Measurements from ENCODE around the gene ERICH4.

Gene ERICH4

DNA sequence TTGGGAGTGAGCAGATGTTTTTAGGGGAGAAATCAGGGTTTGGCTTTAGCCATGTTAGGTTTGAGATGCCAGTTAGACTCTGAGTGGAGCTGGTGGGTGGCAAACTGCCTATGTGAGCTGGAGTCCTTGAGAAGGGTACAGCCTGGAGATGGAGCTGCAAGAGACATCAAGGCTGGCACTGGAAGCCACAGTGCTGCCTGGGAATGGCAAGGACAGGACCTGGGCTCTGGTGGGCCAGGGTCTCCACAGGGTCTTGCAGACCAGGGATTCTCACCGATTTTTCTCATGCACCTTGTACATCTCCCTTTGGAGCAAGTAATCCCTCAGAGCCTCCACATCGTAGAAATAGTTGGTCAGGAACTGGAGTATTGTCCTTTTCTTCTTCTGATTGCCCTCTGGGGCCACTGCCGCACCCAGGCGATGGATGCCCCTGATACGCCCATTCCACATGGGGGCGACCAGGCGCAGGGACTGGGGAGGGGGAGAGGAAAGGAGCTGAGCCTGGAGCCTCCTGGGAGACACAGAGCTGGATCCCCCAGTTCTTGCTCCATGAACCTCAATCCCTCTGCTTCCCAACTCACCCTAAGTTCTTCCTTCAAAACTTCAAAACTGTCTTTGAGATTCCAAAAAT lies 4.9 kb upstream of the ERICH4 start:
- Histone ChIP-seq H3K9me3 (ENCODE audit: control insufficient read depth, insufficient read depth, low read depth, low read length) (no peaks in the 10 kb centered on the region), H3K9ac (ENCODE audit: low read length) (no peak overlapping the region), H3K4me3 (ENCODE audit: low read depth, low read length) (no peak overlapping the region), H3K4me1 (ENCODE audit: control insufficient read depth, insufficient read depth, low read length) (no peaks in the 10 kb centered on the region), H3K36me3 (ENCODE audit: control insufficient read depth, insufficient read depth, low read length) (peaks cover 19% of the 10 kb centered on the region), H3K27ac (ENCODE audit: low read depth, low read length) (no peak overlapping the region), H3K27me3 (ENCODE audit: control insufficient read depth, insufficient read depth, low read length) (no peaks in the 10 kb centered on the region; the same call in 1 of the 2 replicates)

DNA sequence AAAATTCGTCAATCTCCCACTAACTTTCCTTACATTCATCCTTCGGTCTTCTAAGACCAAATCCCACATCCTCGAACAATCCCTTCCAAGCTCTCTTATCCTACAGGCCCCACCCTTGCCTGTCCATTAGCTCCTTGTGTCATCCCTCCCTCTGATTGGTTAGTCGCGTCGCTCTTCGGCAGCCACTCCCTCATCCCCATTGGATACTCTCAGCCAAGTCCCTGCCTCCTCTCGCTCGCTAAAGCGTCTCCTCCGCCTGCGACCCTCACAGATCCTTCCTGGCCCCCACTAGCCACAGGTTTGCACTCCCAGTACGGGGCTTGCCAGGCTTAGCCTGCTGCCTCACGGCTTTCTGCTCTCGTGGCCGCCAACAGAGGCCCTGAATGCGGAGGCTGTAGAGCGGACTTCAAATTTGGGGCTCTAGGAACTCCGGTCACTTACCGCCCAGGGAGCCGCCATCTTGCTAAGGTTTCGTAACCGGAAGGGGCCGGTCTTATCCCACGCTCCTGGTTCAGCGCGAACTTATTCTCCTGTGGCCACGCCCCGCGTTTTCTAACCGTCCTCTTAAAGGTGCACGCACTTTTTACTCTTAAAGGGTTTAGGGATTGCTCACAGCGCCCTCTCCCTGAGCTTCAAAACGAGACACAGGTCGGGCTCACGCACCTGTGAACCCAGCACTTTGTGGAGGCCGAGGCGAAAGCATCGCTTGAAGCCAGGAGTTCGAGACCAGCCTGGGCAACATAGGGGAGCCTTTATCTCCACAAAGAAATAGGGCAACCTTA lies 3.3 kb upstream of the ERICH4 start, which contains the start of gene DMAC2:
Gene DMAC2, minus strand, starts transcription at position 472 of the 782 bp plus-strand sequence. Its CDS starts 13 bp downstream, at position 459.
- Histone ChIP-seq H3K27me3 (ENCODE audit: control insufficient read depth, insufficient read depth, low read length) (peaks cover 9% of the 10 kb centered on the region; the same call in 1 of the 2 replicates), H3K4me1 (ENCODE audit: control insufficient read depth, insufficient read depth, low read length) (no peaks in the 10 kb centered on the region), H3K4me3 (ENCODE audit: low read depth, low read length) (peak within 1 kb of the TSS; percentile 94), H3K27ac (ENCODE audit: low read depth, low read length) (peak within 1 kb of the TSS; percentile 95), H3K9me3 (ENCODE audit: control insufficient read depth, insufficient read depth, low read depth, low read length) (no peaks in the 10 kb centered on the region), H3K9ac (ENCODE audit: low read length) (peak within 1 kb of the TSS; percentile 90), H3K36me3 (ENCODE audit: control insufficient read depth, insufficient read depth, low read length) (peaks cover 12% of the 10 kb centered on the region; the same call in 1 of the 2 replicates)

DNA sequence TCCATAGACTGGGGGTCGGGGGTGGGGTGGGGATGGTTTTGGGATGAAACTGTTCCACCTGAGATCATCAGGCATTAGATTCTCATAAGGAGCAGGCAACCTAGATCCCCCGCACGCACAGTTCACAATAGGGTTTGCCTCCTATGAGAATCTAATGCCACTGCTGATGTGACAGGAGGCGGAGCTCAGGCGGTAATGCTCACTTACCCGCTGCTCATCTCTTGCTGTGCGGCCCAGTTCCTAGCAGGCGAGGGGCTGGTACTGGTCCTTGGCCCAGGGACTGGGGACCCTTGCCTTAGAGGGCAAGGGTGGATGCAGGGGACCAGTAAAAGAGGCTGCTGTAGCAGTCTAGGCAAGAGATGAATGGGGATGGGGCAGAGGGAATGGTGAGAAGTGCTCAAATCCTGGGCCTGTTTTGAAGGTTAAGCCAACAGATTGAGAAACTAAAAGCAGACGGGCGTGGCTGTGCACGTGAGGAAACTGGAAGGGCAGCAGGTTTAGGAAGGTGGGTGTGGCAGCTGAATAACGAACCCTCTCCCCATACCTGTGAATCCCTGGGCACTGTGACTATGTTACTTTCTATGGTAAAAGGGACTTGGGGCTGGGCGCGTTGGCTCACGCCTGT lies 1.5 kb upstream of the ERICH4 start:
- H3K9ac ChIP-seq (ENCODE audit: low read length) = no peak overlapping the region
- H3K4me1 ChIP-seq (ENCODE audit: control insufficient read depth, insufficient read depth, low read length) = no peaks in the 10 kb centered on the region
- peaks cover 9% of the 10 kb centered on the region; the same call in 1 of the 2 replicates for H3K36me3 ChIP-seq (ENCODE audit: control insufficient read depth, insufficient read depth, low read length)
- H3K9me3 ChIP-seq (ENCODE audit: control insufficient read depth, insufficient read depth, low read depth, low read length) = no peaks in the 10 kb centered on the region
- H3K4me3 ChIP-seq (ENCODE audit: low read depth, low read length) = no peak overlapping the region
- H3K27me3 ChIP-seq (ENCODE audit: control insufficient read depth, insufficient read depth, low read length) = peaks cover 12% of the 10 kb centered on the region; the same call in 1 of the 2 replicates
- H3K27ac ChIP-seq (ENCODE audit: low read depth, low read length) = no peak overlapping the region

DNA sequence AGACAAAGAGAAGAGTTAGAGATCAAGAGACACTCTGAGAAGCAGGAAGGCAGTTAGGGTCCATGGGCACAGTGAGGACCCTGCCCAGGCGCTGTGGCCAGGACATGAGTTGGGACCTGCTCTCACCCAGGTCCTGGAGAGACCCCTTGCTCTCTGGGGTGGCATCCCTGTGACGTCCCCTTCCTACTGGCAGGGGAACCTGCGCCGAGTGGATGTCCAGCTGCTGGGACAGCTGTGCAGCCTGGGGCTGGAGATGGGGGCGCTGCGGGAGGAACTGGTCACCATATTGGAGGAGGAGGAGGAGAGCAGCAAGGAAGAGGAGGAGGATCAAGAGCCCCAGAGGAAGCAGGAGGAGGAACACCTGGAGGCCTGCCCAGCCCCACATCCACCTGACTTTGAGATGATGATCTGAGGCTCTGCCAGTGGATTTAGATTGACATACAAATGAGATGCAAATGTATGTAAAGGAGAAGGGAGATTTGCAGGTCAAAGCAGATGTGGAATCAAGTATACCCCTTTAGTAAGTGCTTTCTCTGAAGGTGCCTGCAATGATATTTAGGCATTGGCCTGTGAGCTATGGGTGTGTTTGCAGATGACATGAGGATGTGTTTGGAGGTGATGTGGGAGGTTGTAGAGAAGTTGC lies 978 bp downstream of the ERICH4 start:
- H3K27ac ChIP-seq (ENCODE audit: low read depth, low read length) = no peak overlapping the region
- no peaks in the 10 kb centered on the region for H3K4me1 ChIP-seq (ENCODE audit: control insufficient read depth, insufficient read depth, low read length)
- no peak overlapping the region for H3K4me3 ChIP-seq (ENCODE audit: low read depth, low read length)
- H3K36me3 ChIP-seq (ENCODE audit: control insufficient read depth, insufficient read depth, low read length) = no peaks in the 10 kb centered on the region
- H3K9me3 ChIP-seq (ENCODE audit: control insufficient read depth, insufficient read depth, low read depth, low read length) = no peaks in the 10 kb centered on the region
- no peak overlapping the region for H3K9ac ChIP-seq (ENCODE audit: low read length)
- peaks cover 31% of the 10 kb centered on the region for H3K27me3 ChIP-seq (ENCODE audit: control insufficient read depth, insufficient read depth, low read length)

DNA sequence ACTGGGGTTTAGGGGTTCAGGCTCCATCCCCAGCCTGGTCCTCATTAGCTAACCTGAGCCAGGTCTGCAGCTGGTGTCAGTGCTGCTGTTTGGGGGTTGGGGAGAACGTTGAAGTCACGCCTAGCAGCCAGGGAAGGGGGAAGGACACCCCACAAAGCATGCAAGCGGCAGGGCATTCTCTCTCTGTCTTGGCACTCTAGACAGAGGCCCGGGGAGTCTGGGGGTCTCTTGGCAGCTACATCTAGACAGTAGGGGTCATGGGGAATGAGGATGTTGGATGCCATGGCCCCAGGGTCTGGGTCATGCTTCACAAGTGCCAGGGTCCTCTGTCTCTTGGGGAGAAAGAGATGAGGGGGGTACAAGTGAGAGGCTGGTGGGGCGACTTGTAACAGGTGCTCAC lies 2.6 kb downstream of the ERICH4 start:
- Histone ChIP-seq H3K4me3 (ENCODE audit: low read depth, low read length) (no peak overlapping the region), H3K27me3 (ENCODE audit: control insufficient read depth, insufficient read depth, low read length) (peaks cover 39% of the 10 kb centered on the region), H3K9me3 (ENCODE audit: control insufficient read depth, insufficient read depth, low read depth, low read length) (no peaks in the 10 kb centered on the region), H3K36me3 (ENCODE audit: control insufficient read depth, insufficient read depth, low read length) (no peaks in the 10 kb centered on the region), H3K27ac (ENCODE audit: low read depth, low read length) (no peak overlapping the region), H3K9ac (ENCODE audit: low read length) (no peak overlapping the region), H3K4me1 (ENCODE audit: control insufficient read depth, insufficient read depth, low read length) (no peaks in the 10 kb centered on the region)

DNA sequence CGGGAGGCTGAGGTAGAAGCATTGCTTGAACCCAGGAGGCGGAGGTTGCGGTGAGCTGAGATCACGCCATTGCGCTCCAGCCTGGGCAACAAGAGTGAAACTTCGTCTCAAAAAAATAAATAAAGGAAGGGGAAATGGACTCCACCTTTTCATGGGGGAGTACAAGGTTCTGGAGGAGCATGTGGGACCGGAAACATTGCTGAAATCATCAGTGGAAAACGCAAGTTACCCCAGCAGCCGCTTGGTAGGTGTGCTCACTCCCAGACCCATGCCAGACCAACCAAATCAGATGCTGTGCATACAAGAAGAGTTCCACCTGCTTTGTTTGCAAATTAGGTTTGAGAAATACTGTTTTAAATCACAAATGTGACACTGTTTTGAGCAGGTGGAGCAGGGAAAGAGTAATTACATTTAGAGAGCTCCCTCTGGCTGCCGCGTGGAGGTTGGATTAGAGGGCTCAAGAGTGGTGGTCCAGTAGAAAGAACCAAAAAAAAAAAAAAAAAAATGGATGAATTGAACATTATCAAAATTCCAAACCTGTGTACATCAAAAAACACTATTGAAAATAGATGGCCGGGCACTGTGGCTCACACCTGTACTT lies 4.9 kb downstream of the ERICH4 start:
- no peak overlapping the region for H3K27ac ChIP-seq (ENCODE audit: low read depth, low read length)
- H3K4me3 ChIP-seq (ENCODE audit: low read depth, low read length) = no peak overlapping the region
- no peaks in the 10 kb centered on the region for H3K4me1 ChIP-seq (ENCODE audit: control insufficient read depth, insufficient read depth, low read length)
- no peak overlapping the region for H3K9ac ChIP-seq (ENCODE audit: low read length)
- no peaks in the 10 kb centered on the region for H3K36me3 ChIP-seq (ENCODE audit: control insufficient read depth, insufficient read depth, low read length)
- no peaks in the 10 kb centered on the region for H3K9me3 ChIP-seq (ENCODE audit: control insufficient read depth, insufficient read depth, low read depth, low read length)
- H3K27me3 ChIP-seq (ENCODE audit: control insufficient read depth, insufficient read depth, low read length) = peaks cover 41% of the 10 kb centered on the region

DNA sequence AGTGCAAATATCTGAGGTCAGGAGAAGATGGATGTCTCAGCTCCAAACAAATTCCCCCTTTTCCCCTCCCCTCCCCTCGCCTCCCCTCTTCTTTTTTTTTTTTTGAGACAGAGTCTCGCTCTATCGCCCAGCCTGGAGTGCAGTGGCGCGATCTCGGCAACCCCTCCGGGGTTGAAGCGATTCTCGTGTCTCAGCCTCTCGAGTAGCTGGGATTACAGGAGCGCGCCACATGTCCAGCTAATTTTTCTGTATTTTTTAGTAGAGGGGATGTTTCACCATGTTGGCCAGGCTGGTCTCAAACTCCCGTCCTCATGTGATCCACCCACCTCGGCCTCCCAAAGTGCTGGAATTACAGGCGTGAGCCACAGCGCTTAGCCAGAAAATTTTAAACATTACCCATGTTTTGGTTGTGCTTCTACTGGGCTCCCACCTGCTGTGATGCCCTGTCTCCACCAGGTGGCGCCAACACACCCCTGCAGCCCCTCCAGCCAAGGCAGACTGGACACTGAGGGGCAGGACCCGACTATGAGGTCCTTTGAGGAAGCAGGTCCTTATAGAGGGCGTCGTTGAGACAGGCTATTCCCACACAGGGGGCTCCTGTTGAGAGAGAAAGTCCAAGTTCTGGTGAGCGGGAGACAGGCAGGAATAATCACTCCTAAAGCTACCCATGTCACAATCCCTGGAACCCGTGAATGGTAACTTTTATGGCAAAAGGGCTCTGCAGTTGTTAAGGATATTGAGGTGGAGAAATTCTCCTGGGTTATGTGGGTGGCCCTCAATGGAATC lies 6.3 kb downstream of the ERICH4 start:
- H3K27me3 ChIP-seq (ENCODE audit: control insufficient read depth, insufficient read depth, low read length) = peaks cover 43% of the 10 kb centered on the region
- no peaks in the 10 kb centered on the region for H3K9me3 ChIP-seq (ENCODE audit: control insufficient read depth, insufficient read depth, low read depth, low read length)
- H3K9ac ChIP-seq (ENCODE audit: low read length) = no peak overlapping the region
- H3K4me3 ChIP-seq (ENCODE audit: low read depth, low read length) = peak overlapping the region; percentile 36
- H3K27ac ChIP-seq (ENCODE audit: low read depth, low read length) = no peak overlapping the region
- H3K4me1 ChIP-seq (ENCODE audit: control insufficient read depth, insufficient read depth, low read length) = no peaks in the 10 kb centered on the region
- no peaks in the 10 kb centered on the region for H3K36me3 ChIP-seq (ENCODE audit: control insufficient read depth, insufficient read depth, low read length)

DNA sequence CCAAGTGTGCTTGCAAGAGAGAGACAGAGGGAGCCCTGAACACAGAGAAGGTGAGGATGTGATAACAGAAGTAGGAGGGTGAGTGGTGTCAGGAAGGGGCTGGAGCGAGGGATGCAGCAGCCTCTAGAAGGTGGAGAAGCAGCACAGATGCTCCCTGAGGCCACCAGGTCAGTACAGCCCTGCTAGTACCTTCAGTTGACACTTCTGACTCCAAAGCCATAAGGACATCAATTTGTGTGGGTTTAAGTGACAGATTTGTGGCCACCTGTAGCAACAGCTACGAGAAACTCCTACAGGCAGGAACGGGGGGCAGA lies 6.9 kb downstream of the ERICH4 start:
- H3K9ac ChIP-seq (ENCODE audit: low read length) = no peak overlapping the region
- H3K27ac ChIP-seq (ENCODE audit: low read depth, low read length) = no peak overlapping the region
- no peaks in the 10 kb centered on the region for H3K4me1 ChIP-seq (ENCODE audit: control insufficient read depth, insufficient read depth, low read length)
- no peaks in the 10 kb centered on the region for H3K36me3 ChIP-seq (ENCODE audit: control insufficient read depth, insufficient read depth, low read length)
- no peaks in the 10 kb centered on the region for H3K9me3 ChIP-seq (ENCODE audit: control insufficient read depth, insufficient read depth, low read depth, low read length)
- H3K4me3 ChIP-seq (ENCODE audit: low read depth, low read length) = no peak overlapping the region
- H3K27me3 ChIP-seq (ENCODE audit: control insufficient read depth, insufficient read depth, low read length) = peaks cover 46% of the 10 kb centered on the region

DNA sequence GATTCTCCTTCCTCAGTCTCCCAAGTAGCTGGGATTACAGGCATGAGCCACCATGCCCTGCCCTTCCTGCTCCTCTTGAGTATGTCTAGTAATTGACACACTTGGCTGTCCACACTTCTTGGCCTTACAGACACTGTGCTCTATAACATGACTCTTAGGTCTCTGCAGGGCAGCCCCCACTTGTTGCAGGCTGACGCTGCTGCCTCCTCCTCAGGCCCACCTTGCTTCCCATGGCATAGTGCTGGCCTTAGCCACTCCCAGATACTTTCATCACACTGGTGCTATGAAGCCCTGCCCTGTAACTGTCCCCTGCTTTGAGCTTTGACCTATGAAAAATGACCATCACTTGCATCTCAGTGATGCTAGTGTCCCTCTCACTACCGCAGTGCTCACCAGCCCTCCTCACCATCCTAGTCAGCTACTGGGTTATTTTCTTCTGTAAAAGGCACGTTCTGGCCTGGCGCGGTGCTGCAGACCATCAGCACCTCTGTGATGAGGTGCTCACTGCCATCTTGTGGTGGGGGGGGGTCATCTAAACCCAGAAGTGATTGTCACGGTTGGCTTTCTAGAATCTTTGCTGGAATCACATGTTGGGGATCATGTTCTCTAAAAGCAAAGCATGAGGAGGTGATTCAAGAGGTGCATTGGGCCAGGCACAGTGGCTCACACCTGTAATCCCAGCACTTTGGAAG lies 9.8 kb downstream of the ERICH4 start:
- H3K9me3 ChIP-seq (ENCODE audit: control insufficient read depth, insufficient read depth, low read depth, low read length) = no peaks in the 10 kb centered on the region
- H3K9ac ChIP-seq (ENCODE audit: low read length) = no peak overlapping the region
- no peak overlapping the region for H3K27ac ChIP-seq (ENCODE audit: low read depth, low read length)
- H3K4me3 ChIP-seq (ENCODE audit: low read depth, low read length) = no peak overlapping the region
- H3K4me1 ChIP-seq (ENCODE audit: control insufficient read depth, insufficient read depth, low read length) = no peaks in the 10 kb centered on the region
- no peaks in the 10 kb centered on the region for H3K36me3 ChIP-seq (ENCODE audit: control insufficient read depth, insufficient read depth, low read length)
- peaks cover 57% of the 10 kb centered on the region for H3K27me3 ChIP-seq (ENCODE audit: control insufficient read depth, insufficient read depth, low read length)

DNA sequence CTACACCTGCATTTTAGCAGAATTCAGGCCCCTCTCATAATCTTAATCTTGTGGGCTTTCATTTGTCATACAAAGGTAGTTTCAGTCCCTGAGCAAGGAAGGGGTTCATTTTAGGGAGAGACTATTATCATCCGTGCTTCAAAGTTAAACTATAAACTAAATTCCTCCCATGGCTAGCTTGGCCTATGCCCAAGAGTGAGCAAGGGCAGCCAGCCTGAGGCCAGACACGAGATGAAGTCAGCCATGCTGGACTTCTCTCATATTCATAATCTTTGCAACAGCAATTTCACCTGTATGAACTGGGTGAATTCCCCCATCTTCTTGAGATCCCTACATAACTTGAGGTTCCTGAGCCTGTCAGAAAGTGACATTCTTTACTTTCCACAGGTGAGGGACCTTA lies 13.0 kb downstream of the ERICH4 start:
- H3K9ac ChIP-seq (ENCODE audit: low read length) = no peak overlapping the region
- H3K9me3 ChIP-seq (ENCODE audit: control insufficient read depth, insufficient read depth, low read depth, low read length) = no peaks in the 10 kb centered on the region; the same call in 1 of the 2 replicates
- H3K4me3 ChIP-seq (ENCODE audit: low read depth, low read length) = no peak overlapping the region
- H3K4me1 ChIP-seq (ENCODE audit: control insufficient read depth, insufficient read depth, low read length) = no peaks in the 10 kb centered on the region
- no peak overlapping the region for H3K27ac ChIP-seq (ENCODE audit: low read depth, low read length)
- H3K27me3 ChIP-seq (ENCODE audit: control insufficient read depth, insufficient read depth, low read length) = peaks cover 64% of the 10 kb centered on the region
- H3K36me3 ChIP-seq (ENCODE audit: control insufficient read depth, insufficient read depth, low read length) = no peaks in the 10 kb centered on the region
